HL-60 (cell line): ENCODE data around the gene TENM4.

Experiments used
- DNase-seq, 2 experiments: peaks; one replicate each; pipeline ENCODE4 v3.0.0-alpha.2; 2010 to 2020; ENCODE audit warnings: low read depth in 1 of 2, low spot score in 1 of 2
- H3K27ac ChIP-seq: fragments of 250-450 bp; sonication (Bioruptor Pico); replicated peaks from 2 replicates; pipeline ENCODE4 v1.5.1; 2020; ENCODE audit warnings: mild to moderate bottlenecking, moderate library complexity
- H3K27me3 ChIP-seq: fragments of 250-450 bp; sonication (Bioruptor Pico); 2 replicates; pipeline ENCODE4 v1.5.1; 2021; ENCODE audit warnings: mild to moderate bottlenecking, moderate library complexity; ENCODE audit not compliant: insufficient read depth, poor library complexity, severe bottlenecking
- H3K4me3 ChIP-seq: replicated peaks from 2 replicates; pipeline ENCODE4 v1.5.1; 2011; ENCODE audit warnings: mild to moderate bottlenecking, control low read depth, low read length; ENCODE audit not compliant: insufficient read depth
- GABPA ChIP-seq: IDR thresholded peaks from 2 replicates; pipeline ENCODE4 v1.6.1; 2012; ENCODE audit warnings: low read depth
- POLR2AphosphoS5 ChIP-seq: IDR thresholded peaks from 2 replicates; pipeline ENCODE4 v1.6.1; 2012; ENCODE audit warnings: low read depth
- SPI1 ChIP-seq: IDR thresholded peaks from 2 replicates; pipeline ENCODE4 v1.6.1; 2012; ENCODE audit warnings: low read depth, mild to moderate bottlenecking, borderline replicate concordance
- TF ChIP-seq, protein P1 (sequence below): IDR thresholded peaks from 2 replicates; pipeline ENCODE4 v1.6.1; 2012; ENCODE audit warnings: low read depth; ENCODE audit not compliant: insufficient replicate concordance
- TF ChIP-seq, protein P2 (sequence below): IDR thresholded peaks from one replicate; pipeline ENCODE4 v1.5.1; 2011; ENCODE audit warnings: low read length, control low read depth, inconsistent platforms; ENCODE audit not compliant: insufficient read depth

Gene TENM4

DNA sequence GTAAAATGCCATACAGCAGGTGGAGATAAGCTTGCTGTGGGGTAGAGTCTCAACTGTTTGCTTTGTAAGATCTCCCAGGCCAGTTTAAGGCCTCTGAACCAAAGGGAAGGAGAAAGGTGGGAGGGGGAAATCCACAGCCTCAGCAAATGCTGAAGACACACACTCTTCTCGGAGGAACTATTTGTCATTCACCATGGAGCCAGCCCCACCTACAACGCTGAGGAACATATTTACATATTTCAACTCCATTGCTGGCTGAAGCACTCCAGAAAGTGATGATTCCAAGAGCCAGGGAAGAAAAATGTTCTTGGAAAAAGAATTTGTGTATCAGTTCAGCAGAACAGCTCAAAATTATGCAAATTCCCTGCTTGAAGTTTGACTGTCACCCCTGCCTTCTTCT is 6.5 kb downstream of the TENM4 start:
- DNase-seq: no peak
- Histone ChIP-seq H3K27ac (no peak overlapping the region), H3K27me3 (peaks cover 49% of the 10 kb centered on the region)

DNA sequence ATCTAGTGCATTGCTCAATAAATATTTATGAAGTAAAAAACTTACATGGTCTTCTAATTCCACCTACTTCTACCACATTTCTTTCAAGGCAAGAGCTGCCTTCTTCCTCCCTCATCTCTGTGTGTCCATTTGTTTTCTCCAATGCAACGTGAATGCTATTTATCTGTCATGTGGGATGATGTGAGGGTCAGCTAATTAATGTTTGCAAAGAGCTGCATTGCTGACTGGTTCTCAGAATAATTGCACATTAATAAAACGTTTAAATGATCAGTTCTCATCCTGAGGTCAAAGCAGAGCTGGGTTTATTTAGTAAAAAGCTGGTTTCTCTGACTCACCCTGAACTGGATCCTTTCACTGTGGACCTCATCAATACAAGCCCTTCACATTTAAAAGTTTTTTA is 8.7 kb downstream of the TENM4 start:
- Histone ChIP-seq H3K27me3 (peaks cover 29% of the 10 kb centered on the region), H3K27ac (no peak overlapping the region), H3K4me3 (no peak overlapping the region)
- TF ChIP-seq, protein P1, sequence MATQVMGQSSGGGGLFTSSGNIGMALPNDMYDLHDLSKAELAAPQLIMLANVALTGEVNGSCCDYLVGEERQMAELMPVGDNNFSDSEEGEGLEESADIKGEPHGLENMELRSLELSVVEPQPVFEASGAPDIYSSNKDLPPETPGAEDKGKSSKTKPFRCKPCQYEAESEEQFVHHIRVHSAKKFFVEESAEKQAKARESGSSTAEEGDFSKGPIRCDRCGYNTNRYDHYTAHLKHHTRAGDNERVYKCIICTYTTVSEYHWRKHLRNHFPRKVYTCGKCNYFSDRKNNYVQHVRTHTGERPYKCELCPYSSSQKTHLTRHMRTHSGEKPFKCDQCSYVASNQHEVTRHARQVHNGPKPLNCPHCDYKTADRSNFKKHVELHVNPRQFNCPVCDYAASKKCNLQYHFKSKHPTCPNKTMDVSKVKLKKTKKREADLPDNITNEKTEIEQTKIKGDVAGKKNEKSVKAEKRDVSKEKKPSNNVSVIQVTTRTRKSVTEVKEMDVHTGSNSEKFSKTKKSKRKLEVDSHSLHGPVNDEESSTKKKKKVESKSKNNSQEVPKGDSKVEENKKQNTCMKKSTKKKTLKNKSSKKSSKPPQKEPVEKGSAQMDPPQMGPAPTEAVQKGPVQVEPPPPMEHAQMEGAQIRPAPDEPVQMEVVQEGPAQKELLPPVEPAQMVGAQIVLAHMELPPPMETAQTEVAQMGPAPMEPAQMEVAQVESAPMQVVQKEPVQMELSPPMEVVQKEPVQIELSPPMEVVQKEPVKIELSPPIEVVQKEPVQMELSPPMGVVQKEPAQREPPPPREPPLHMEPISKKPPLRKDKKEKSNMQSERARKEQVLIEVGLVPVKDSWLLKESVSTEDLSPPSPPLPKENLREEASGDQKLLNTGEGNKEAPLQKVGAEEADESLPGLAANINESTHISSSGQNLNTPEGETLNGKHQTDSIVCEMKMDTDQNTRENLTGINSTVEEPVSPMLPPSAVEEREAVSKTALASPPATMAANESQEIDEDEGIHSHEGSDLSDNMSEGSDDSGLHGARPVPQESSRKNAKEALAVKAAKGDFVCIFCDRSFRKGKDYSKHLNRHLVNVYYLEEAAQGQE: no peak
- TF ChIP-seq GABPA (no peak), POLR2AphosphoS5 (no peak), SPI1 (no peak)
- TF ChIP-seq, protein P2, sequence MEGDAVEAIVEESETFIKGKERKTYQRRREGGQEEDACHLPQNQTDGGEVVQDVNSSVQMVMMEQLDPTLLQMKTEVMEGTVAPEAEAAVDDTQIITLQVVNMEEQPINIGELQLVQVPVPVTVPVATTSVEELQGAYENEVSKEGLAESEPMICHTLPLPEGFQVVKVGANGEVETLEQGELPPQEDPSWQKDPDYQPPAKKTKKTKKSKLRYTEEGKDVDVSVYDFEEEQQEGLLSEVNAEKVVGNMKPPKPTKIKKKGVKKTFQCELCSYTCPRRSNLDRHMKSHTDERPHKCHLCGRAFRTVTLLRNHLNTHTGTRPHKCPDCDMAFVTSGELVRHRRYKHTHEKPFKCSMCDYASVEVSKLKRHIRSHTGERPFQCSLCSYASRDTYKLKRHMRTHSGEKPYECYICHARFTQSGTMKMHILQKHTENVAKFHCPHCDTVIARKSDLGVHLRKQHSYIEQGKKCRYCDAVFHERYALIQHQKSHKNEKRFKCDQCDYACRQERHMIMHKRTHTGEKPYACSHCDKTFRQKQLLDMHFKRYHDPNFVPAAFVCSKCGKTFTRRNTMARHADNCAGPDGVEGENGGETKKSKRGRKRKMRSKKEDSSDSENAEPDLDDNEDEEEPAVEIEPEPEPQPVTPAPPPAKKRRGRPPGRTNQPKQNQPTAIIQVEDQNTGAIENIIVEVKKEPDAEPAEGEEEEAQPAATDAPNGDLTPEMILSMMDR: no peak
- no peak for DNase-seq

More for the DNA sequence above, 6.5 kb downstream of the TENM4 start:
- no peak overlapping the region for H3K4me3 ChIP-seq
- TF ChIP-seq, protein P1: no peak
- no peak for TF ChIP-seq GABPA
- TF ChIP-seq POLR2AphosphoS5: no peak
- TF ChIP-seq, protein P2: no peak
- no peak for TF ChIP-seq SPI1

DNA sequence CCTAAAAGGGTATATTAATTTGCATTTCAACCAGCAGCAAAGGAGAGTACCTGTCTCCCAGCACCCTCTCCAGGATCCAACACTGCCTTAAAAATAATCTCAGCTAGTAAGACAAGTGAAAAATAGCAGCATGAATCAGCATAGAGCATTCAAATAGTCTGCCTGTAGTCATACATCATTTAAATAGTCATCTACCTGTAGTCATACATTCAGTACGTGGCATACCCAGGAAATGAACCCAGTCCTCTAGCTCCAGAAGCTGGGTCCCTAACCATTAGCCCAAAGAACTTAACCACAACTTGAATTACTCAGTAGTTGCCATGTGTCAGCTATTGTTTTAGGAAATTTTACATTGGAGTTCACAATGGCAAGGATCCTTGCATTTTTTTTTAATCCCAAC is 9.3 kb downstream of the TENM4 start:
- H3K27ac ChIP-seq: no peak overlapping the region
- no peak for DNase-seq
- TF ChIP-seq, protein P1: no peak
- no peak for TF ChIP-seq POLR2AphosphoS5
- TF ChIP-seq GABPA: no peak
- TF ChIP-seq SPI1: no peak
- TF ChIP-seq, protein P2: no peak
- peaks cover 24% of the 10 kb centered on the region for H3K27me3 ChIP-seq
- no peak overlapping the region for H3K4me3 ChIP-seq
